ENCODE data around the gene PLD4. TPM values are rescaled to one million over a fixed set of nuclear protein-coding genes. Genes with fewer than 3 reads are reported as not detected.

The PLD4 gene
- total RNA-seq, 4 donors from 2014 or later = 1.7 to 4.1 TPM; not detected in 2

- H3K4me1 ChIP-seq = no peaks in the 10 kb centered on the region
- TF ChIP-seq POLR2A (IDR thresholded peaks at IDR 0.05) (no peak), CTCF (IDR thresholded peaks at IDR 0.05) (no peak)
- no peak for DNase-seq
These were observed 32.8 kb downstream of the PLD4 start for GRCh38 chr14:104957146-104958113.

GRCh38 chr14:104964546-104964945, 39.9 kb downstream of the PLD4 start:
- no peak for DNase-seq
- H3K27ac ChIP-seq = no peak overlapping the region
- peaks cover 0 to 31% (median 13%) of the 10 kb centered on the region in 4 donors for H3K4me1 ChIP-seq
- TF ChIP-seq POLR2A (IDR thresholded peaks at IDR 0.05) (no peak), CTCF (IDR thresholded peaks at IDR 0.05) (no peak)
- H3K27me3 ChIP-seq = no peaks in the 10 kb centered on the region
- H3K4me3 ChIP-seq = no peak overlapping the region
- no peaks in the 10 kb centered on the region for H3K36me3 ChIP-seq
- no peaks in the 10 kb centered on the region for H3K9me3 ChIP-seq

More at GRCh38 chr14:104957146-104958113, 32.8 kb downstream of the PLD4 start:
- Histone ChIP-seq H3K36me3 (no peaks in the 10 kb centered on the region), H3K27ac (no peak overlapping the region), H3K9me3 (no peaks in the 10 kb centered on the region), H3K27me3 (no peaks in the 10 kb centered on the region), H3K4me3 (no peak overlapping the region)

- Histone ChIP-seq H3K9me3 (no peaks in the 10 kb centered on the region), H3K4me1 (peaks cover 0 to 43% (median 13%) of the 10 kb centered on the region in 4 donors), H3K27me3 (no peaks in the 10 kb centered on the region), H3K27ac (no peak overlapping the region), H3K36me3 (no peaks in the 10 kb centered on the region), H3K4me3 (no peak overlapping the region)
- no peak for TF ChIP-seq POLR2A (IDR thresholded peaks at IDR 0.05)
- no peak for DNase-seq
These were observed 41.0 kb downstream of the PLD4 start for GRCh38 chr14:104965561-104966231.

- TF ChIP-seq CTCF (IDR thresholded peaks at IDR 0.05) (no peak), POLR2A (IDR thresholded peaks at IDR 0.05) (no peak)
- H3K27ac ChIP-seq = peak overlapping the region in 2 of 4 donors; percentile 67 to 90
- no peaks in the 10 kb centered on the region for H3K36me3 ChIP-seq
- H3K9me3 ChIP-seq = no peaks in the 10 kb centered on the region
- H3K4me3 ChIP-seq = no peak overlapping the region
- H3K4me1 ChIP-seq = peaks cover 0 to 48% (median 13%) of the 10 kb centered on the region in 4 donors
- DNase-seq = no peak
- no peaks in the 10 kb centered on the region for H3K27me3 ChIP-seq
These were observed 41.7 kb downstream of the PLD4 start for GRCh38 chr14:104966261-104966865.

GRCh38 chr14:104966981-104967385, 42.3 kb downstream of the PLD4 start:
- no peaks in the 10 kb centered on the region for H3K36me3 ChIP-seq
- TF ChIP-seq POLR2A (IDR thresholded peaks at IDR 0.05) (no peak), CTCF (IDR thresholded peaks at IDR 0.05) (no peak)
- DNase-seq = no peak
- H3K27me3 ChIP-seq = no peaks in the 10 kb centered on the region
- H3K9me3 ChIP-seq = no peaks in the 10 kb centered on the region
- peak overlapping the region in 2 of 4 donors; percentile 67 to 90 for H3K27ac ChIP-seq
- no peak overlapping the region for H3K4me3 ChIP-seq
- H3K4me1 ChIP-seq = peaks cover 0 to 54% (median 13%) of the 10 kb centered on the region in 4 donors

All from Peyer's patch (tissue), 4 donors.